Caco-2 (cell line): ENCODE data around the gene TUBB4B. TPM values are rescaled to one million over a fixed set of nuclear protein-coding genes. Genes with fewer than 3 reads are reported as not detected.

Experiments
- BruUV-seq: library from RNA; stranded (reverse); fragments of 400-500 nt; replicated peaks from 2 replicates; lab custom pipeline; 2021; lab: Mats Ljungman, UMichigan
- CTCF ChIA-PET: fragments of 300-600 bp; sonication (Branson Sonifier 250); formaldehyde crosslinking; loops from one replicate; lab custom pipeline; 2022; ENCODE audit warnings: antibody characterized with exemption; lab: Charles Lee
- POLR2A ChIA-PET: fragments of 300-600 bp; sonication (Branson Sonifier 250); formaldehyde crosslinking; loops from one replicate; lab custom pipeline; 2022; ENCODE audit warnings: antibody characterized with exemption; lab: Charles Lee
- DNase-seq, 2 experiments: peaks; one replicate each; pipeline versions ENCODE4 v3.0.0 to v3.0.0-alpha.2; 2020 to 2022
- H3K27me3 ChIP-seq: replicated peaks from 2 replicates; pipeline ENCODE4 v1.6.0; 2011; ENCODE audit warnings: low read length; ENCODE audit not compliant: control insufficient read depth, insufficient read depth
- H3K36me3 ChIP-seq: 2 replicates; pipeline ENCODE4 v1.5.1; 2011; ENCODE audit warnings: low read length; ENCODE audit not compliant: control insufficient read depth, insufficient read depth
- H3K4me1 ChIP-seq: fragments of 250-450 bp; sonication (Bioruptor Pico); 2 replicates; pipeline ENCODE4 v1.5.1; 2020; ENCODE audit warnings: mild to moderate bottlenecking
- H3K4me3 ChIP-seq: 2 replicates; pipeline ENCODE4 v1.5.1; 2011; ENCODE audit warnings: low read depth, mild to moderate bottlenecking, control low read depth, low read length
- H3K9me3 ChIP-seq: fragments of 250-450 bp; sonication (Bioruptor Pico); 2 replicates; pipeline ENCODE4 v1.5.1; 2020; ENCODE audit warnings: mild to moderate bottlenecking, moderate library complexity
- H3K27ac Mint-ChIP-seq: one replicate; pipeline ENCODE4 v1.8.0; 2022; ENCODE audit warnings: mixed read lengths; ENCODE audit not compliant: unreplicated experiment
- H3K27me3 Mint-ChIP-seq: one replicate; pipeline ENCODE4 v1.8.0; 2022; ENCODE audit warnings: mixed read lengths; ENCODE audit not compliant: insufficient read depth, unreplicated experiment
- H3K36me3 Mint-ChIP-seq: one replicate; pipeline ENCODE4 v1.8.0; 2022; ENCODE audit warnings: mild to moderate bottlenecking, mixed read lengths; ENCODE audit not compliant: insufficient read depth, unreplicated experiment
- H3K4me1 Mint-ChIP-seq: one replicate; pipeline ENCODE4 v1.8.0; 2022; ENCODE audit warnings: low read depth, mixed read lengths; ENCODE audit not compliant: unreplicated experiment
- H3K4me3 Mint-ChIP-seq: one replicate; pipeline ENCODE4 v1.8.0; 2022; ENCODE audit warnings: mild to moderate bottlenecking, moderate library complexity, mixed read lengths; ENCODE audit not compliant: unreplicated experiment
- H3K9me3 Mint-ChIP-seq: one replicate; pipeline ENCODE4 v1.8.0; 2022; ENCODE audit warnings: mixed read lengths; ENCODE audit not compliant: unreplicated experiment
- intact Hi-C: fragments of 100-400 bp; cut with micrococcal nuclease; formaldehyde crosslinking; loops from one replicate; pipeline ENCODE4 v1.10.0; 2022; ENCODE audit not compliant: unreplicated experiment
- total RNA-seq: library from RNA; stranded (reverse); gene quantifications from 2 replicates; pipeline ENCODE4 v1.2.3, GENCODE V29; 2022
- TF ChIP-seq, protein P1 (sequence below), 2 experiments: fragments of 200-600 bp in 1 of 2; IDR thresholded peaks; 1 replicate in 1 of 2; 2 replicates in 1 of 2; pipeline versions ENCODE4 v1.5.1 to v1.8.0; 2011 to 2022; ENCODE audit warnings: antibody characterized with exemption in 1 of 2, control low read depth in 1 of 2, inconsistent platforms in 1 of 2, low read depth in 1 of 2, low read length in 1 of 2, mild to moderate bottlenecking in 1 of 2, moderate library complexity in 1 of 2; ENCODE audit not compliant: insufficient read depth in 1 of 2, severe bottlenecking in 1 of 2, unreplicated experiment in 1 of 2

TUBB4B gene
- total RNA-seq, 1 experiment from 2014 or later: 487 TPM

DNA sequence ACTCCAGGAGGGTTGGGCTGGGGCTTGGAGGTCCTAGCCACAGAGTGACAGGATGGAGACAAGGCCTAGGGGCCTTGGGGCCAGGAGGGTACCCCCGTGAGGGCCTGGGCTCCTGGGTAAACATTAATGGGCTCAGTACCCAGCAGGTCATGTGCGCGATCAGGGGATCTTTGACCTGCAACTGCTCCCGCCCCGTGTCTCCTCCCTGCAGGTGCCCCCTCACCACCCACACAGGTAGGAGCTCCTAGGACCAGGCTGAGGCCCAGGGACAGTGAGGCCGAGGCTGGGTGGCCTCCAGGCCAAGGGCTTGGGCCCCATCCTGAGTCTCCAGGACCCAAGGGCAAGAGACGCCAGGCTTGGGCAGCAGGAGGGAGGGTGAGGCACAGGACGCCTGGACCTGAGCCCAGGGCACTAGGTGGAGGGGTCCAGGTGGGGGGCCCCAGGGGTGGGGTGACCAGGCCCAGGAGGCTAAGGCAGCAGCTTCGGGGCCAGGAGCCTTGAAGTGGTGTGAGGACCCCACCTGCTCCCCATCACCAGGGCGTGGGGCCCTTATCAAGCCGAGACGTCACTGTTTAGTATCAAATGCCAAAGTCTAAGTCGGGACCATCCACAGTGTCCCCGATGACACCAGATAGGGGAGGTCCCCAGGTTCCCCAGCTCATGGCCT lies 10.2 kb upstream of the TUBB4B start, which contains the start of gene SLC34A3:
Gene SLC34A3 (plus strand): TSS at position 197 of the 667 bp plus-strand sequence. CDS start 802 bp downstream, outside the sequence.
- Histone ChIP-seq H3K36me3 (no peaks in the 10 kb centered on the region), H3K27me3 (no peaks in the 10 kb centered on the region), H3K4me1 (peaks cover 42% of the 10 kb centered on the region), H3K9me3 (no peaks in the 10 kb centered on the region), H3K4me3 (no peak within 1 kb of the TSS)
- TF ChIP-seq, protein P1, sequence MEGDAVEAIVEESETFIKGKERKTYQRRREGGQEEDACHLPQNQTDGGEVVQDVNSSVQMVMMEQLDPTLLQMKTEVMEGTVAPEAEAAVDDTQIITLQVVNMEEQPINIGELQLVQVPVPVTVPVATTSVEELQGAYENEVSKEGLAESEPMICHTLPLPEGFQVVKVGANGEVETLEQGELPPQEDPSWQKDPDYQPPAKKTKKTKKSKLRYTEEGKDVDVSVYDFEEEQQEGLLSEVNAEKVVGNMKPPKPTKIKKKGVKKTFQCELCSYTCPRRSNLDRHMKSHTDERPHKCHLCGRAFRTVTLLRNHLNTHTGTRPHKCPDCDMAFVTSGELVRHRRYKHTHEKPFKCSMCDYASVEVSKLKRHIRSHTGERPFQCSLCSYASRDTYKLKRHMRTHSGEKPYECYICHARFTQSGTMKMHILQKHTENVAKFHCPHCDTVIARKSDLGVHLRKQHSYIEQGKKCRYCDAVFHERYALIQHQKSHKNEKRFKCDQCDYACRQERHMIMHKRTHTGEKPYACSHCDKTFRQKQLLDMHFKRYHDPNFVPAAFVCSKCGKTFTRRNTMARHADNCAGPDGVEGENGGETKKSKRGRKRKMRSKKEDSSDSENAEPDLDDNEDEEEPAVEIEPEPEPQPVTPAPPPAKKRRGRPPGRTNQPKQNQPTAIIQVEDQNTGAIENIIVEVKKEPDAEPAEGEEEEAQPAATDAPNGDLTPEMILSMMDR (IDR thresholded peaks at IDR 0.05; ENCODE audit: insufficient read depth in 1 of 2, low read depth in 1 of 2, low read length in 1 of 2, severe bottlenecking in 1 of 2, unreplicated experiment in 1 of 2): no peak
- intact Hi-C loops: no loop called here
- BruUV-seq: no TSS peak
- peaks cover 19% of the 10 kb centered on the region for H3K4me1 Mint-ChIP-seq
- H3K27me3 Mint-ChIP-seq: no peaks in the 10 kb centered on the region
- no peaks in the 10 kb centered on the region for H3K9me3 Mint-ChIP-seq
- no peak for DNase-seq
- H3K27ac Mint-ChIP-seq: no peak within 1 kb of the TSS
- POLR2A ChIA-PET: interaction anchor here (0.6 kb wide), 1 partner anchor 7 kb away, joined by 7 read pairs; no protein-coding TSS in a partner anchor
- H3K4me3 Mint-ChIP-seq: no peak within 1 kb of the TSS
- CTCF ChIA-PET: interaction anchor here (0.6 to 1.0 kb wide), 2 partner anchors 41 to 117 kb away, joined by 3 to 4 read pairs; no protein-coding TSS in a partner anchor
- peaks cover 14% of the 10 kb centered on the region for H3K36me3 Mint-ChIP-seq

DNA sequence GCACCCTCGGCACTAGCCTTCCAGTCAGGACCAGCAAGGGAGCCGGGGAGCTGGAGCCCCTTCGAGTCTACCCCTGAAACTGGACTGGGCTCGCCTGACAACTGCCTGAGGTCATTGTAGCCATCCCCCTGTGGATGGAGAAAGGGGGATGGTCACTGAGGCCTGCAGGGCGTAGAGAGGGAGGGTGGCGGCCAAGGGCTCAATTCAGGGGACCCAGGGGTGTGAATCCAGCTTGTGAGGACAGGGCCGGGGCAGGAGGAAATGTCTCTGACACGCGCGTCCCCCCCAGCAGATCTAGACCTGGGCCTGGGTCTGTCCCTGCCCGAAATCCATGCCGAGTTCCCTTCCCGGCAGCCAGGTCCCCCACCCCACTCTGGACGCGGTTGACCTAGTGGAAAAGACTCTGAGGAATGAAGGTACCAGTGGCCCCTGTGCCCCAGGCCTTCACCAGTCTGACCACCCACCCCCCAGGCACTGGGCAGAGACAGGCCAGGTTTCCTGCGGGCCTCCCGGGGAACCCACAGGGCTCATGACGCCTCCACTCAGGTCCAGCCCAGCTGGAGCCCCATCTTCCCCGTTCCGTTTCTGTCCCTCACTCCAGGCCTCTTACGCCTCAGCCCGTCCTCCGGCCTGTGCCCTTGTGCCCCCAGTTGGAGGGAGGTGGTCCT lies 9.6 kb upstream of the TUBB4B start:
- H3K4me1 Mint-ChIP-seq: peaks cover 15% of the 10 kb centered on the region
- no peak overlapping the region for H3K27ac Mint-ChIP-seq
- TF ChIP-seq, protein P1 (IDR thresholded peaks at IDR 0.05; ENCODE audit: insufficient read depth in 1 of 2, low read depth in 1 of 2, low read length in 1 of 2, severe bottlenecking in 1 of 2, unreplicated experiment in 1 of 2): no peak
- DNase-seq: no peak
- H3K36me3 Mint-ChIP-seq: peaks cover 14% of the 10 kb centered on the region
- ChIA-PET CTCF (interaction anchor here (0.6 to 1.0 kb wide), 2 partner anchors 42 to 118 kb away, joined by 3 to 4 read pairs; no protein-coding TSS in a partner anchor), POLR2A (interaction anchor here (0.6 kb wide), 1 partner anchor 8 kb away, joined by 7 read pairs; no protein-coding TSS in a partner anchor)
- intact Hi-C loops: no loop called here
- no peaks in the 10 kb centered on the region for H3K27me3 ChIP-seq
- H3K4me3 ChIP-seq: no peak overlapping the region
- H3K4me3 Mint-ChIP-seq: no peak overlapping the region
- peaks cover 44% of the 10 kb centered on the region for H3K4me1 ChIP-seq
- H3K9me3 ChIP-seq: no peaks in the 10 kb centered on the region
- H3K9me3 Mint-ChIP-seq: no peaks in the 10 kb centered on the region
- no peaks in the 10 kb centered on the region for H3K36me3 ChIP-seq
- H3K27me3 Mint-ChIP-seq: no peaks in the 10 kb centered on the region
- BruUV-seq: no TSS peak

DNA sequence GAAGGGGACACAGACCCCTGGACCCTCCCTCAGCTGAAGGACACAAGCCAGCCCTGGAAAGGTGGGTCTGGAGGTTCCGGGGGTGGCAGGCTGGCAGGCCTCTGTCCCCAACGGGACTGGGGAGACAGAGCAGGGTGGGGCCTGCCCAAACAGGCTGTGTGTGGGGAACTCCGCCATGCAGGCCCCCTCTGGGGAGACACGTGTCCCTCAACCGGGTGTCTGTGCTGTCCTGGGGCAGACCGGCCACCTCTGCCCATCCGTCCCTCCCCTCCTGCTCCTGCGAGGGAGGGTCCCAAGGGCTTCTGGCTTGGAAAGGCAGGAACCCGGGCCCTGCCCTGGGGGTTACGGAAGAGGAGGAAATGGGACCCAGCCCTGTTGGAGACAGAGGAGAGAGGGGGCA lies 9.0 kb upstream of the TUBB4B start:
- Mint-ChIP-seq H3K4me3 (no peak overlapping the region), H3K9me3 (no peaks in the 10 kb centered on the region), H3K27ac (no peak overlapping the region), H3K36me3 (peaks cover 14% of the 10 kb centered on the region), H3K27me3 (no peaks in the 10 kb centered on the region), H3K4me1 (peaks cover 13% of the 10 kb centered on the region)
- TF ChIP-seq, protein P1 (IDR thresholded peaks at IDR 0.05; ENCODE audit: insufficient read depth in 1 of 2, low read depth in 1 of 2, low read length in 1 of 2, severe bottlenecking in 1 of 2, unreplicated experiment in 1 of 2): no peak
- H3K4me3 ChIP-seq: no peak overlapping the region
- H3K4me1 ChIP-seq: peaks cover 44% of the 10 kb centered on the region
- no peaks in the 10 kb centered on the region for H3K27me3 ChIP-seq
- ChIA-PET POLR2A (no interaction called here), CTCF (interaction anchor here (0.6 kb wide), 1 partner anchor 244 kb away, joined by 3 read pairs; no protein-coding TSS in a partner anchor)
- H3K9me3 ChIP-seq: no peaks in the 10 kb centered on the region
- no peaks in the 10 kb centered on the region for H3K36me3 ChIP-seq
- no TSS peak for BruUV-seq
- no peak for DNase-seq
- intact Hi-C loops: no loop called here
